Liver (tissue), 9 donors: Measurements from ENCODE around the gene UNG. TPM values are rescaled to one million over a fixed set of nuclear protein-coding genes. Genes with fewer than 3 reads are reported as not detected.

Source experiments
- DNase-seq: peaks from one replicate; pipeline ENCODE4 v3.0.0-alpha.2; 2017; ENCODE audit warnings: low spot score
- H3K27ac ChIP-seq, 2 donors: one replicate each; pipeline ENCODE4 v1.7.0; 2013; ENCODE audit warnings: inconsistent platforms in 2 of 2, low read length in 2 of 2, control low read depth in 1 of 2, low read depth in 1 of 2, mild to moderate bottlenecking in 1 of 2
- H3K27me3 ChIP-seq, 4 donors: one replicate each; pipeline versions ENCODE4 v1.6.1 to v1.7.0; 2013; ENCODE audit warnings: low read length in 3 of 4, inconsistent platforms in 1 of 4, mild to moderate bottlenecking in 1 of 4, moderate library complexity in 1 of 4; ENCODE audit not compliant: control insufficient read depth in 4 of 4, insufficient read depth in 4 of 4
- H3K36me3 ChIP-seq, 4 donors: one replicate each; pipeline versions ENCODE4 v1.6.1 to v1.7.0; 2013; ENCODE audit warnings: low read length in 3 of 4, mild to moderate bottlenecking in 3 of 4, low read depth in 1 of 4, moderate library complexity in 1 of 4; ENCODE audit not compliant: control insufficient read depth in 4 of 4, insufficient read depth in 3 of 4
- H3K4me1 ChIP-seq, 4 donors: one replicate each; pipeline versions ENCODE4 v1.6.1 to v1.7.0; 2013; ENCODE audit warnings: low read length in 3 of 4, mild to moderate bottlenecking in 3 of 4, moderate library complexity in 1 of 4; ENCODE audit not compliant: control insufficient read depth in 4 of 4, insufficient read depth in 4 of 4
- H3K4me3 ChIP-seq, 3 donors: one replicate each; pipeline versions ENCODE4 v1.6.1 to v1.7.0; 2013; ENCODE audit warnings: low read length in 3 of 3, control low read depth in 1 of 3, low read depth in 1 of 3, mild to moderate bottlenecking in 1 of 3
- H3K9ac ChIP-seq, 2 donors: one replicate each; pipeline ENCODE4 v1.7.0; 2013; ENCODE audit warnings: low read length in 2 of 2, mild to moderate bottlenecking in 2 of 2, moderate library complexity in 2 of 2, control low read depth in 1 of 2, low read depth in 1 of 2
- H3K9me3 ChIP-seq, 4 donors: one replicate each; pipeline versions ENCODE4 v1.6.1 to v1.7.0; 2013; ENCODE audit warnings: low read length in 3 of 4; ENCODE audit not compliant: control insufficient read depth in 4 of 4
- ATF3 ChIP-seq: IDR thresholded peaks from 2 replicates; pipeline ENCODE4 v1.6.1; 2016; ENCODE audit warnings: antibody characterized with exemption
- CTCF ChIP-seq: fragments of 150-350 bp; IDR thresholded peaks from 2 replicates; pipeline ENCODE4 v1.5.1; 2017; ENCODE audit warnings: improper control_type of control experiment, low read depth, low read length; ENCODE audit not compliant: missing input control
- EGR1 ChIP-seq, 2 donors: IDR thresholded peaks; 2 replicates each; pipeline ENCODE4 v1.6.1; 2016 to 2018; ENCODE audit warnings: antibody characterized with exemption in 2 of 2, low read depth in 2 of 2
- FOXA1 ChIP-seq: IDR thresholded peaks from 2 replicates; pipeline ENCODE4 v1.6.1; 2016; ENCODE audit warnings: antibody characterized with exemption
- FOXA2 ChIP-seq: IDR thresholded peaks from 2 replicates; pipeline ENCODE4 v1.6.1; 2016; ENCODE audit warnings: antibody characterized with exemption
- GABPA ChIP-seq, 2 donors: IDR thresholded peaks in 1 of 2; conservative IDR thresholded peaks in 1 of 2; 2 replicates each; pipeline ENCODE4 v1.6.1; 2016; ENCODE audit warnings: antibody characterized with exemption in 2 of 2, mild to moderate bottlenecking in 1 of 2, moderate library complexity in 1 of 2
- HNF4G ChIP-seq: IDR thresholded peaks from 2 replicates; pipeline ENCODE4 v1.6.1; 2016; ENCODE audit warnings: antibody characterized with exemption
- NR2F2 ChIP-seq: IDR thresholded peaks from 2 replicates; pipeline ENCODE4 v1.6.1; 2016; ENCODE audit warnings: antibody characterized with exemption
- RAD21 ChIP-seq, 2 donors: IDR thresholded peaks; 2 replicates each; pipeline ENCODE4 v1.6.1; 2016; ENCODE audit warnings: antibody characterized with exemption in 2 of 2, mild to moderate bottlenecking in 2 of 2
- RXRA ChIP-seq, 2 donors: IDR thresholded peaks; 2 replicates each; pipeline ENCODE4 v1.6.1; 2017 to 2018; ENCODE audit warnings: antibody characterized with exemption in 2 of 2, mild to moderate bottlenecking in 1 of 2
- SP1 ChIP-seq: IDR thresholded peaks from 2 replicates; pipeline ENCODE4 v1.6.1; 2018; ENCODE audit warnings: antibody characterized with exemption, mild to moderate bottlenecking
- TAF1 ChIP-seq: conservative IDR thresholded peaks from 2 replicates; pipeline ENCODE4 v1.6.1; 2016; ENCODE audit warnings: antibody characterized with exemption, mild to moderate bottlenecking
- YY1 ChIP-seq: IDR thresholded peaks from 2 replicates; pipeline ENCODE4 v1.6.1; 2016; ENCODE audit warnings: antibody characterized with exemption, mild to moderate bottlenecking
- WGBS: extraction: QIAGEN DNeasy Blood & Tissue Kit; methylation state at CpG from one replicate; pipeline ENCODE4 v1.1.7; 2013; 5-methylcytosine and 5-hydroxymethylcytosine counted together
- polyA plus RNA-seq, 2 donors: library from polyadenylated mRNA; stranded (reverse) in 1 of 2; unstranded in 1 of 2; fragments of 200-250 nt in 1 of 2; fragments of >200 nt in 1 of 2; fragmentation: Nextera tagmentation in 1 of 2; extraction: Ambion mirVana in 1 of 2; gene quantifications; one replicate each; pipeline versions ENCODE4 v1.2.1 to v1.2.3, GENCODE V29; 2013 to 2015
- total RNA-seq, 2 donors: library from RNA; depleted of rRNA; stranded (reverse); fragments of >200 nt; gene quantifications; one replicate each; pipeline ENCODE4 v1.2.3, GENCODE V29; 2014
- TF ChIP-seq, protein P1 (sequence below): IDR thresholded peaks from 2 replicates; pipeline ENCODE4 v1.6.1; 2016; ENCODE audit warnings: antibody characterized with exemption, mild to moderate bottlenecking
- donor health status: healthy.
- donor health status: healthy.
- donor health status: healthy.
- donor health status: healthy.
- donor health status: healthy.

Gene UNG
- total and polyA plus RNA-seq, 4 donors, result 9.4 to 22.1 (median 14.9) TPM

DNA sequence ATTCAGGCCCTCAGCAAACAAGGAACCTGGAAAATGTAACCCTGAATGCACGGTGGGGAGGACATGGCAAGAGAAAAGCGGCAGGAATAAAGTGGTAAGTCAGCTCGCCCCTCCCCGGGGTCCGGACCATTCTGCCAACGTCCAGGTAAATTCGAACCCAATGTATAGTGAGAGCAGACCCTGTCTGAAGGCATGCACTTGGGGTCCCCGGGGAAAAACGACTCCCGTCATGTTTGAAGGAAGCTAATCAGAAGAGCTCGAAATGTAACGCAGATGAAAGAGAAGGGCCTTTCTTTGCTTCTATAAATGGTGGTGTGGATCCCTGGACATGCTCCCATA lies 19.2 kb downstream of the UNG start:
- TF ChIP-seq EGR1 (IDR thresholded peaks at IDR 0.05; ENCODE audit: low read depth in 2 of 2), result no peak
- TF ChIP-seq YY1, result no peak
- no peak for TF ChIP-seq RXRA (IDR thresholded peaks at IDR 0.05)
- TF ChIP-seq RAD21 (IDR thresholded peaks at IDR 0.05), result no peak
- no peak for TF ChIP-seq CTCF
- no peak for TF ChIP-seq TAF1
- no peak for TF ChIP-seq NR2F2
- no peak for TF ChIP-seq FOXA2
- TF ChIP-seq, protein P1, sequence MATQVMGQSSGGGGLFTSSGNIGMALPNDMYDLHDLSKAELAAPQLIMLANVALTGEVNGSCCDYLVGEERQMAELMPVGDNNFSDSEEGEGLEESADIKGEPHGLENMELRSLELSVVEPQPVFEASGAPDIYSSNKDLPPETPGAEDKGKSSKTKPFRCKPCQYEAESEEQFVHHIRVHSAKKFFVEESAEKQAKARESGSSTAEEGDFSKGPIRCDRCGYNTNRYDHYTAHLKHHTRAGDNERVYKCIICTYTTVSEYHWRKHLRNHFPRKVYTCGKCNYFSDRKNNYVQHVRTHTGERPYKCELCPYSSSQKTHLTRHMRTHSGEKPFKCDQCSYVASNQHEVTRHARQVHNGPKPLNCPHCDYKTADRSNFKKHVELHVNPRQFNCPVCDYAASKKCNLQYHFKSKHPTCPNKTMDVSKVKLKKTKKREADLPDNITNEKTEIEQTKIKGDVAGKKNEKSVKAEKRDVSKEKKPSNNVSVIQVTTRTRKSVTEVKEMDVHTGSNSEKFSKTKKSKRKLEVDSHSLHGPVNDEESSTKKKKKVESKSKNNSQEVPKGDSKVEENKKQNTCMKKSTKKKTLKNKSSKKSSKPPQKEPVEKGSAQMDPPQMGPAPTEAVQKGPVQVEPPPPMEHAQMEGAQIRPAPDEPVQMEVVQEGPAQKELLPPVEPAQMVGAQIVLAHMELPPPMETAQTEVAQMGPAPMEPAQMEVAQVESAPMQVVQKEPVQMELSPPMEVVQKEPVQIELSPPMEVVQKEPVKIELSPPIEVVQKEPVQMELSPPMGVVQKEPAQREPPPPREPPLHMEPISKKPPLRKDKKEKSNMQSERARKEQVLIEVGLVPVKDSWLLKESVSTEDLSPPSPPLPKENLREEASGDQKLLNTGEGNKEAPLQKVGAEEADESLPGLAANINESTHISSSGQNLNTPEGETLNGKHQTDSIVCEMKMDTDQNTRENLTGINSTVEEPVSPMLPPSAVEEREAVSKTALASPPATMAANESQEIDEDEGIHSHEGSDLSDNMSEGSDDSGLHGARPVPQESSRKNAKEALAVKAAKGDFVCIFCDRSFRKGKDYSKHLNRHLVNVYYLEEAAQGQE, result no peak
- no peak for TF ChIP-seq ATF3
- no peaks in the 10 kb centered on the region for H3K27me3 ChIP-seq
- H3K36me3 ChIP-seq, result no peaks in the 10 kb centered on the region
- peak overlapping the region in 1 of 2 donors; percentile 9 for H3K9ac ChIP-seq
- H3K4me1 ChIP-seq, result peaks cover 17 to 80% (median 72%) of the 10 kb centered on the region in 4 donors
- no peak for DNase-seq
- H3K9me3 ChIP-seq, result no peaks in the 10 kb centered on the region
- peak overlapping the region; percentile 78 to 85 for H3K27ac ChIP-seq
- H3K4me3 ChIP-seq, result peak overlapping the region in 1 of 3 donors; percentile 18
- whole genome bisulfite sequencing, result 53% methylated on average over 12 of the region's 12 CpGs

GRCh38 chr12:109120095-109120494 lies 22.7 kb downstream of the UNG start:
- Histone ChIP-seq H3K9ac (no peak overlapping the region), H3K4me1 (peaks cover 14 to 59% (median 51%) of the 10 kb centered on the region in 4 donors), H3K9me3 (no peaks in the 10 kb centered on the region), H3K27me3 (no peaks in the 10 kb centered on the region), H3K36me3 (no peaks in the 10 kb centered on the region), H3K4me3 (no peak overlapping the region), H3K27ac (no peak overlapping the region)
- no peak for TF ChIP-seq TAF1
- no peak for TF ChIP-seq FOXA1
- TF ChIP-seq SP1, result no peak
- TF ChIP-seq FOXA2, result no peak
- no peak for TF ChIP-seq HNF4G
- no peak for TF ChIP-seq YY1
- TF ChIP-seq CTCF, result no peak
- no peak for TF ChIP-seq GABPA (IDR thresholded peaks at IDR 0.05 in 1 of 2, conservative IDR thresholded peaks at IDR 0.05 in 1 of 2)
- WGBS, result 76% methylated on average over 2 of the region's 2 CpGs
- DNase-seq, result no peak
